GM19240 (cell line): ENCODE data around the gene SAPCD2.
"Not testable (repeated sequence)": the region's sequence is repeated elsewhere in the genome, so short reads cannot be mapped to it uniquely, and the experiment has no call there.

ENCODE experiments used
- DNase-seq: peaks from one replicate; pipeline ENCODE4 v3.0.0; 2011; ENCODE audit warnings: low spot score; ENCODE audit not compliant: insufficient read length

Gene SAPCD2

DNA sequence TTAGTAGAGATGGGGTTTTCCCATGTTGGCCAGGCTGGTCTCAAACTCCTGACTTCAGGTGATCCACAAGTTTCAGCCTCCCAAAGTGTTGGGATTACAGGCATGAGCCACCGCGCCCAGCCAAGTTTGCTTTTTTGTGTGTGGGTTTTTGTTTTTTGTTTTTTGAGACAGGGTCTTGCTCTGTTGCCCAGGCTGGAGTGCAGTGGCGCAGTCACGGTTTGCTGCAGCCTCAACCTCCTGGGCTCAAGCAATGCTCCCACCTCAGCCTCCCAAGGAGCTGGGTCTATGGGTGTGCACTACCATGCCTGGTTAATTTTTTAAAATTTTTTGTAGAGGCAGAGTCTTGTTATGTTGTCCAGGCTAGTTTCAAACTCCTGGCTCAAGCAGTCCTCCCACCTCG, 36.9 kb downstream of the SAPCD2 start:
- not testable (repeated sequence) for DNase-seq

DNA sequence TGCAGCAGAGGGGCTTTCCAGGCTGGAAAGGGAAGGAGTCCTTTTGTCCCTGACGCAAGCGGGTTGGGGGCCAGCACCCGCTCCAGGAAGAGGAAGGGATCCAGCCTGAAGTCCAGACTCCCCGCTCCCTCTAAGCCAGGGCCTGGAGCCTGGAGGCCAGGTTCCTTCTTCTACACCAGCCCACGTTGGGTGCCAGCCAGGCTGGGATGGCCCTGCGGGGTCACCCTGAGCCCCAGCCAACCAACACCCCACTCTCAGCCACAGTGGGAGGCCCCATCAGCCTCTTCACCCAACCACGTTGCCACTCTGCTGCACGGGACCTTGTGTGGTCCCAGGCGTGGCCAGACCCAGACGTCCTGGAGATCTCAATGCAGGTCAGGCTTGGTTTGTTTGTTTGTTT, 37.5 kb downstream of the SAPCD2 start:
- no peak for DNase-seq

DNA sequence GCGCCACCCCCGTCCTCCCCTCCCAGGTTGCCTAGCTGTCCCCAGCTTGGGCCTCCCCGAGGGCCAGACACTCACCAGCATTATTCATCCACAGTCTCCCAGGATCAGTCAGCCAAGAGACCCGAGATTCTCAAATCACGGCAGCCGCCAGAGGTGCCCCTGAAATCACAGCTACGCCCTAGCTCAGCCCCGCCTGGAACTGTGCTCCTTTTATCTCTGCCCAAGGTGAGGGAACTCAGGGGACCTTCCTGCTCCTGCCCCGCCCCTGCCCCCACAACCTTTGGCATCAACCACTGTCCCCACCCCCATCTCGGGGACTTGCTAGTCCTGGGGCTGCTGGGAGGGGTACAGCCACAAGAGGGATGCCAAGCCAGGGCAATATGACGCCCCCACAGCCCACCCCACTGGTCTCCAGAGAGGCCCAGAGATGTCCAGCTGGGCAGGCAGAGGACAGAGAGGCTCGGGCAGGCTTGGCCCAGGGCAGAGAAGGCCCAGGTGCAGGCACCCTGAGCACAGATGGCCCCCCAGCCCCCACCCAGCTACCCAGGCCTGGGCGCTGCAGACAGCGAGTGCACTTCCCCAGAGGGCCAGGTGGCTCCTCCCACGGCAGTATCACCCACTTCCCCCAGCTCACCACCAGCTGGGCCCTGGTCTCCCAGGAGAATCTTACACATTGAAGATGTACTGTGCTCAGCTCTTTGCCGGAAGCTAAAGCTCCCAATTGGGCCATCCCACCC, 38.3 kb downstream of the SAPCD2 start, which contains the start of gene FUT7:
Gene FUT7, minus strand, starts transcription at position 185 of the 737 bp plus-strand sequence. Its CDS starts 97 bp downstream, at position 88.
- DNase-seq, result no peak

DNA sequence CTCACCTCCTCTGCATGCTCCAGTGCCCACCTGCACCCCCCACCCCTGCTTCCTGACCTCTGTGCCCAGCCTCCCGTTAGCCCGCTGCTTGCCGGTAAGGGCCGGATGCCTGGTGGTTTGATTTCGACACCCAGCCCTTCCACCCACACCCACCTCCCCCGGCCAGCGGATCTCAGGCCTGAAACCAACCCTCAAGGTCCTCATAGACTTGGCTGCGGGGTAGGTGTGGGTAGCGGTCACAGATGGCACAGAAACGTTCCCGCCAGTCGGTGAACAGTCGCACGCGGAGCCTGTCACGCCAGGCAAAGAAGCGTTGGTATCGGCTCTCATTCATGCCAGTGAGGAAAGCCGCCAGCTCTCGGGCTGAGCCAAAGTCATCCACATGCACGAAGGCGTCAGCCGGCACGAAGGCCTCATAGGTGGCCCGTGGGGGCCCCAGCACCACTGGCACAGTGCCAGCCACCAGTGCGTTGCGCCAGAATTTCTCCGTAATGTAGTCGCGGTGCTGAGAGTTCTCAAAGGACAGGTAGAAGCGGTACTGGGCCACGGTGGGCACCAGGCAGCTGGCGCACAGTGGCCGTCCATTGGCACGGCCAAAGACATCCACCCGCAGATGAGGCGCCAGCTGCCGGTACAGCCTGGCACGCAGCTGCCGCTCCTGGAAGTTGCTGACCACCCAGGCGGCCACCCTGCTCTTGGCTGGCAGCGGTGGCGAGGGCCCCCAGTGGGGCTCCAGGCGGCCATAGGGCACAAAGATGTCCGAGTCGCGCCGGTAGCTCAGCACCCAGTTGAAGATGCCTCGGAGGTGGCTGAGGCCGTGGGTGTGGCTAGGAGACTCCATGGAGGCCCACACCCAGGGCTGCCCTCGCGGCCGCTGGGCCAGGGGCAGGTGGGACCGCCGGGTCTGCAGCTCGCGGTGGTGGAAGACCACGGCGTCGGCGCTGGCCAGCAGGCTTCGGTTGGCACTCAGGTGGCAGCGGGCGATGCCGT, 39.5 kb downstream of the SAPCD2 start:
- DNase-seq, result no peak

DNA sequence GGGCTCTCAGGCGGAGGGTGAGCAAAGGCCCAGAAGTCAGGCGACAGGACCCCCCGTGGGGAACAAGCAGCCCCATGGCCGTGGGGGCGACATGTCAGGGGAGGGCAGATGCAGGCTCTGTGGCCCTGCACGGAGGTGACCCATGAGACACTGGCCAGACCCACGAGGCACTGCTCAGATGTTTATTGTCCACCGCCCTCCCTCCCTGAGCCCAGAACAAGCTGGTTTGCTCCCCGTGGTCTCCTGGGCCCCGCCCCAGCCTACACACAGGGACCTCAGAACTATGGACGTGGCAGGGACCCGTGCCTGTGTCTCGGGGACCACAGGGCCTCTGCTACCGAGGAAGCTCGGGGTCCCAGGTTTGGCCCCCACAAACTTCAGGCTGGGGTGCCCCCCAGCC, 40.4 kb downstream of the SAPCD2 start:
- no peak for DNase-seq

DNA sequence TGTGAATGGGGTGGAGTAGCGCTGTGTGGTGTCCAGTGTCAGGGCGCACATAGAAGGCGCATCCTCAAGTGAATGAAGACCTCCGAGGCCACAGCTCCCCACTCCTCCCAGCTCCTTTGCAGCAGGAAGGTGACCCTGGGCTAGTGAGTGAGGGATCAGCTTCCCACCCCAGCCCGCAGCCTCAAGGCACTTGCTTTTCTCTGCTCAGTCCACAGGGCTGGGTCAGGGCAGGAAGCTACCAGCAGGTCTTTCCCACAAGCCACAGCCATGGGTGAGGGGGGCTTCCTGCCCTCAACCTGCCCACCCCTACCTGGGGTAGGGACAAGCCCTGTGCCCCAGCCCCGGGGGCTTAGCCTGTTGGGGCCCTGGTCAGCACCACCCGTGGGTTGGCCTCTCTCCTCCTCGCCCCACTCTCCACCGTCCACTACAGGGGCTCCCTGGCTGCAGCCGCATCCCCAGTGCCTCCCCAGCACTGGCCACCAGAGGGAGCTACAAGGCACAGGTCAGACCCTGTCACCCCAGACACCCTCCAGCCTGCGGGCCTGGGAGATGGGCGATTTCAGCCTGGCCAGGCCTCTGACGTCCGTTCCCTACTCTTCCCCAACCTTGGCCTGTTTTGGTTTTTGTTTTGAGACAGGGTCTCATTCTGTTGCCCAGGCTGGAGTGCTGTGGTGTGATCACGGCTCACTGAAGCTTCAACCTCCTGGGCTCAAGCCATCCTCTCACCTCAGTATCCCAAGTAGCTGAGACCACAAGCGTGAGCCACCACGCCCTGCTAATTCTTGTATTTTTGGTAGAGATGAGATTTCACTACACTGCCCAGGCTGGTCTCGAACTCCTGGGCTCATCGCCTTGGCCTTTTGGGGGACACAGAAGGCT, 41.1 kb downstream of the SAPCD2 start:
- peak; percentile 75 for DNase-seq

DNA sequence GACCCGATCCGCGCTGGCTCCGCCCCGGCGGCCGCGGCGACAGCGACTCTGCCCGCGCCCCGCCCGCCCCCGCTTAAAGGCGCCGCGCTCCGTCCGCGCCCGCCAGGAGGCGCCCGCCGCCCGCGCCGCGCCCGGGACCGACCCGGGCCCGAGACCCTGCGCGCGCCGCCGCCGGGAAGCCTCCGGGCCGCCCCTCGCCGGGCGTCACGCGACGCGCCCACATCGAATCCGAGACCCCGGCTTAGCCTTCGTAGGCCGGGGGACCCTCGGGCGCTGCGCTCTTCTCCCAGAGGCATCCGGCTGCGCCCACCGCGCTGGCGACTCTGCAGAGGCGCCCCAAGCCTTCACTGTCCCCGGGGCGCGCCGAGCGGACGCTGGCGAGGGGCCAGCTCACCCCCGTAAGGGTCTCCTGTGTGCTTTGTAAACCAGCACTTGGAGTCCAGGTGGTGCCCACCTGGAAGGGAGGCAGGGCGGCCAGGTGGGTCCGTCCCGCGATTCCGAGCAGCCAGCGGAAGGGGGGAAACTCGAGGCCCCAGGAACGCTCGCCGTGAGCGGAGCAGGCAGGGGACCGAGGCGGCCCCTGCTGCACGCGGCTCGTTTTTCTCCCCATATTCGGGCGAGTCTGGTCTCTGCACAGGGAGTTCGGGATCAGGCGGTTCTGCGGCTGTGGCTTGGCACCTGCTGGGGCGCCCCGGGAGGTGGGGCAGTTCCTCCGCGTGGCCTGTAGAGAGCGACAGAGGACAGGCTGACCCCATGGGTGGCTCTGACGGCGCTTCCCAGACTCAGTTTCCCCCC, 41.9 kb downstream of the SAPCD2 start:
- DNase-seq, result no peak

DNA sequence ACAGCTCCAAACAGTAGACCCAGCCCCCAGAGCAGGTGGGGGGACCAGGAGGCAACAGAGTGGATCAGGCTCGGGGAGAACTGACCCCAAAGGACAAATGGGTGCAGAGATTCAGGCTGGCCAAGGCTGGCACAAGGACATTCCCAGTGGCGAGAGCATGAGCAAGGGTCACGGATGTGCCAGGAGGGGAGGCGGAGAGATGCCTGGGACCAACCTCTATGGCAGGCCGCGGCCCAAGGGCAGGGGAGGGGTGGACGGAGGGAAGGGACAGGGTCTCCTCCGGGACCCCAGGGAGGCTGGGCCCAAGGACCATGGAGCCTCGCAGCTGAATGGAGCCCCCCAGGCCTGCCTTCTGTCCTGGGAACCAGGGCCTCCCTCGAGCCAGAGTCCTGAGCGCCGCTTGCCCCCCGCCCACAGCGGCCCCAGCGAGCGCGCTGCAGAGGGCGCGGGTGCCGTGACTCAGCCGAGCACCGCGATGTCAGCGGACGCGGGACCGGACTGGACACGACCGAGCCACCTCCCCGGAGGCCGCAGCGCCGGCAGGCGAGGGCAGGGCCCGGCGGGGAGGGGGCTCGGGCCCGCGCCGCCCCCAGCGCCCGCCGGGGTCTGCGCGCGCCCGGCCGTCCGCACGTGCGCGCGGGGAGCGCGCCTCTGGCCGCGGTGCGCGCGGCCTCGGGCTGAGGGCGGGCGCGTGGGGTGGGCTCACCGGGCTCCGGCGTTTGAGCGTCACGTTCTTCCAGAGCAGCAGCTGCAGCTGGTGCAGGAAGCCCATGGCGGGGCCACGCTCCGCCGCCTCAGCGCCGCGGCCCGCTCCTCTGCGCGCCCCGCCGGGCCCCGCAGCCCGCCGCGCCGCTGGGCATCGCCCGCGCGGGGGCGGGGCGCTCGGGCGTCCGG, 42.7 kb downstream of the SAPCD2 start, which contains the start of gene ABCA2:
Gene ABCA2, minus strand, starts transcription at position 869 of the 894 bp plus-strand sequence. Its CDS starts 97 bp downstream, at position 772.
- no peak for DNase-seq

DNA sequence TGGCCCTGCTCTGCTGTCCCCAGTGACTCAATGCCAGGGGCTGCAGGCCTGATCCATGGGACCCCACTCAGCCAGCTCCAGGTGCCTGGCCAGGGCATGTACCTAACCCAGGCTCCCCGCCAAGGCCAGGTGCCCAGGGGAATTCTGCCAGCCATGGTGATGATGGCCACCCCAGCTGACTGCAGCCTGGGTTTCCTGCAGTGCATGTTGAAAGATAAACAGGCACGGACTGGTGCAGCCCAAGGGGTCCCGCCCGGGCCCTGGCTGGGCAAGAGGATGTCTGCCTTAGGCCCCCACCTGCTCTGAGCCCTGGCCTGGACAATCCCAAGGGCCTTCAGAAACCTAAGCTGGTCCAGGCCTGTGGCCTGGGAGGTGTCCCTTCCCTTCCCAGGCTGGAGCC, 43.5 kb downstream of the SAPCD2 start:
- DNase-seq, result no peak

DNA sequence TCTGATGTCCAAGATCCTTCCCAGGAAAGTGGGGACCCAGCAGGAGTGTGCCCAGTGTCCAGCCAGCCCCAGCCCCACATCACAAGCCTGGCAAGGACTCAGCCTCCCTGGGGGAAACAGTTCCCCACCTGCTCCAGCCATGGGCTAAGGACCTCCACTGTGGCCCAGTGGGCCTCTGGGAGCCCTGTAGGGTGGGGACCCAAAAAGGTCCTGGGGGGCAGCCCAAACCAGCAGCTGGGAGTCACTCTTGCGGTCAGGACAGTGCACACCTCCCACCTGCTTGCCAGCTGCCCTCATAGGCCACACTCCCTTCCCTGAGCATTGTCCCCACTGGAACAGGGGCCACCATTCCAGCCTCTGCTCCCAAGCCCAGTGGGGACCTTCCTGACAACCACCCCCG, 44.0 kb downstream of the SAPCD2 start:
- no peak for DNase-seq

DNA sequence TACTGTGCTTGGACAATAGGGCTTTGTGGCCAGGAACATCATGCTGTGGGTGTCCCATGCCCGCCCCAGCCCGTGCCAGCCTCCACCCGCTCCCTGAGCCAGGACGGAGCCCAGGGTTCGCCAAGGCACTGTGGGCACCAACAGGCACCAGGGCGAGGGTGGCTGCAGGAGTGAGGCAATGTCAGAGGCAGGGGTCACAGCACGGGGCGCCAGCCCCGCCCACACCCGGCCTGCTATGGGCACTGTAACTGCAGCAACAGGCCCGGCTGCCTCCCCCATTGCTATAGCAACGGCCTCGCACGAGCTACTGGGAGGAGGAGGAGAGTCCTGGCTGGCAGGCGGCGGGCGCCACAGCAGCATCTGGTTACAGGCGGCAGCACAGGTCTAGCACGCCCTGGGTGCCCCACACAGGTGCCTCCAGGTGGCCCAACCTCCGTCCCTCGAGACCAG, 44.8 kb downstream of the SAPCD2 start:
- DNase-seq, result no peak

DNA sequence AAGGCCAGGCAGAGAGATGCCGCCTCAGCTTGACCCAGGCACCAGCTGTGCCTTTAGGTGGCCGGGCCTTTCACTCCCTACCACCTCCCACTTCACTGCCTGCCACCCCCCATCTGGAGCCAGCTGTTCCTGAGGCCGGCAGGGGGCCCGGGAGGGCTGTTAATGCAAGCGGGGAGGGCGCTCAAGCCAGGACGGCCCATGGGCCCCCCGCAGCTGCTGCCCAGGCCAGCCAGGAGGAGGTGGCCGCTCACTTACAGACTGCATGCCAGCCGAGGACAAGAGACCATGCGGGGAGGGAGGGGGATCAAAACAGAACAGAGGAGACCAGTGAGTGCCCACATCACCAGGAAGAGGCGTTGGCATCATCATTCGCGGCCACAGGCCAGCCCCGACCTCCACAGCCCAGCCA, 46.8 kb downstream of the SAPCD2 start:
- no peak for DNase-seq

DNA sequence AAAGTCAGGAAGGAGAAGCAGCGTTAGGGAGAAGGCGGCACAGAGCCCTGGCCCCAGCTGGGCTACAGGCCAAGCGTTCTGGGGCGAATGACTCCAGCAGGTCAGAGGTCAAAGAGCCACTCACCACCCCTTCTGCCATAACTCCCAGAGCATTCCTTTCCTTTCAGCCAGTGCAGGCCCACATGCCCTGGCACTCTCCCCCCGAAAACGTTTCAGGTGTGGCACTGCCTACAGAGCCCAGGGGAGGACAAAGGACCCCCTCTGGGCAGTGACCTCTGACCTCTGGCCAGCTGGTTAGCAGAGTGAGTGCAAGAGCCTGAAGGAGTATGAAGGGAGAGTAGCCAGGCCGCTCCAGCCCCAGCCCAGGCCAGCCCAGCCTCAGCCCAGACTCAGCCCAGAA, 47.2 kb downstream of the SAPCD2 start:
- DNase-seq, result no peak

DNA sequence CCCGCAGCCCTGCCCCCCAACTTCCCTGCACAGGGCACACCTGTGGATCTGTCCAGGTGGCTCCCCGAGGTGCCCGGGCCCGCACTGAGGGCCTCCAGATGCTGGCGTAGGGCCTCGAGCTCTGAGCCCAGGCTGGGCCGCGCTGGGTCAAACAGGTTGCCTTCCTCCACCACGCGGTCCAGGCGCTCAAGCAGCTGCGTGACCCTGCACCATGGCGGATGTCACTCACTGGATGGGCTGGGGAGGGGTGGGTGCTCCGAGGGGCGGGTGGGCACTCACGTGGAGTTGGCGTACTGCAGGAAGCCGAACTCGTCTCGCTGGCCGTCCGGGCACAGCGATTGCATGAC, 47.7 kb downstream of the SAPCD2 start:
- DNase-seq, result no peak

DNA sequence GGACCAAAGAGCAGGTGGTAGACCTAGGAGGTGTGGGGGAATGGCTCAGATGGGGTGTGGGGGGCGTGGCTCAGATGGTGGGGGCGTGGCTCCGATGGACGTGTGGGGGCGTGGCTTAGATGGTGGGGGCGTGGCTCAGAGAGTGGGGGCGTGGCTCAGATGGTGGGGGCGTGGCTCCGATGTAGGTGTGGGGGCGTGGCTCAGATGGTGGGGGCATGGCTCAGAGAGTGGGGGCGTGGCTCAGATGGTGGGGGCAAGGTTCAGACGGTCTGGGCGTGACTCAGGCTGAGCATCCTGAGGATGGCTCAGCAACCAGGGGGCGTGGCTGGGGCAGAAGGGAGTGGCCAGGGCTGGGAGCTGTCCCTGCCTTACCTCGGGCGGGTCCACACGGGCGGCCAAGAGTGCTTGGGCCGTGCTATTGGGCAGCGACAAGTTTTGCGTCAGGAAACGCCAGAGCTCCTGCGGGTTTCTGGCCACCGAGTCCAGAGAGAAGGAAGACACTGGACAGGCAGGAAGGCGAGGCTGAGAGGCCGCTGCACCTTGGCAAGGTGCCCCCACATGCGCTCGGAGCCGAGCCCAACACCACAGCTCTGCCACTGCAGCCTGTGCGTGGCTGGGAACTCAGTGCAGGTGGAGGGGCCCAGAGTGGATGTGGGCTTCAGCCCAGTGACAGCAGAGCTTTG, 48.2 kb downstream of the SAPCD2 start:
- peak; percentile 55 for DNase-seq

DNA sequence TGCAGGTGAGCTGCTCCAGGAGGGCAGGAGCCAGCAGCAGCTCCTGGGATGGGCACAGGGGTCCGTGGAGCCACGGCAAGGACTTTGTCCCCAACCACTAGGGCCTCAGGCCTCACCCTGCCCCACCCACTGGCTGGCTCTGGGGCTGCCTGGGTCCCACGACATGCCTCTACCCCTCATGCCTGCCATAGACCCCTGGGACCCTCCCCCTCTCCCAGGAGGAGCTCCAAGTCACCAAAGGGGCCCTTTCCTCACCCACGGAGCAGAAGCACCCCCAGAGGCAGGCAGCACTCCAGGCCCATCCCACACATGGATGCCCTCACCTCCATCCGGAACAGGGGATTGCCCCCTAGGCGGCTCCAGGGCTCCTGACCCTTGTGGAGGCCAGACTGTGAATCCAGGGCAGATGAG, 48.8 kb downstream of the SAPCD2 start:
- no peak for DNase-seq

DNA sequence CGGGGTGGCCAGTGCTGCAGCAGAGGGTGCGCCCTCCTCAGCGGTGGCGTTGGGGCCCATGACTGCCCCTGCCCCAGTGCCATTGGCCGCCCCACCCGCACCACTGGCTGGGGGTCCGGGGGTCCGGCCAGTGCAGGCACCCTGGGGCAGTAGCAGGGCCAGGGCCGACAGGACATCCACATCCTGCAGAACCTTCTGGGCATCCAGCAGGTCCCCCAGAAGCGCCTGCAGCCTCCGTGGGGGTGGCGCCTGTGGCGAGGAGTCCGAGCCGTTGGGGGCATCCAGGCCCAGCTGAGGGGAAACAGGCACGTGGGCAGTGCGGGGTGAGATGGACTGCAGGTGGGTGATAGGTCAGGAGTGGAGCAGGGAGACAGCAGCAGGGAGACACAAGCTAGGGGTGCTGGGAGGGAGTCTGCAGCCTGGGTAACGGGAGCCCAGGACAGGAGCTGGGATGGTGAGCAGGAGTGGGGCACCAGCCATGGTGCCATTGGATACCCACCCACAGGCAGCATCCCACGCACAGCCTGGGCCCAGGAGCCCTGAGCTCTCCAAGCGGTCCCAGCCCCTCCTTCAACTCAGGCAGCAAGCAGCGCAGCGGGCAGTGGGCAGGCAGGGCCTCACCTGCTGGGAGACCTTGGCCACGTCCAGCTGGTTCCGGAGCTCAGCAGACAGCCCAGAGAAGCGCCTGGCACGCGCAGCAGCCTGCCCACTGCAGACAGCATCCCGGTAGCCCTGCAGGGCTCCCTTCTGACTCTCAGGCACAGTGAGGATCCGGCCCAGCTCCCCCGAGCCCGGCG, 49.4 kb downstream of the SAPCD2 start:
- DNase-seq, result no peak
